Measurements from ENCODE around the gene KRTAP13-2.

GRCh38 chr21:30337276-30337744 lies 34.8 kb downstream of the KRTAP13-2 start, which contains the start of gene KRTAP27-1:
- TF ChIP-seq POLR2A (IDR thresholded peaks at IDR 0.05), result no peak
- TF ChIP-seq, protein P1, sequence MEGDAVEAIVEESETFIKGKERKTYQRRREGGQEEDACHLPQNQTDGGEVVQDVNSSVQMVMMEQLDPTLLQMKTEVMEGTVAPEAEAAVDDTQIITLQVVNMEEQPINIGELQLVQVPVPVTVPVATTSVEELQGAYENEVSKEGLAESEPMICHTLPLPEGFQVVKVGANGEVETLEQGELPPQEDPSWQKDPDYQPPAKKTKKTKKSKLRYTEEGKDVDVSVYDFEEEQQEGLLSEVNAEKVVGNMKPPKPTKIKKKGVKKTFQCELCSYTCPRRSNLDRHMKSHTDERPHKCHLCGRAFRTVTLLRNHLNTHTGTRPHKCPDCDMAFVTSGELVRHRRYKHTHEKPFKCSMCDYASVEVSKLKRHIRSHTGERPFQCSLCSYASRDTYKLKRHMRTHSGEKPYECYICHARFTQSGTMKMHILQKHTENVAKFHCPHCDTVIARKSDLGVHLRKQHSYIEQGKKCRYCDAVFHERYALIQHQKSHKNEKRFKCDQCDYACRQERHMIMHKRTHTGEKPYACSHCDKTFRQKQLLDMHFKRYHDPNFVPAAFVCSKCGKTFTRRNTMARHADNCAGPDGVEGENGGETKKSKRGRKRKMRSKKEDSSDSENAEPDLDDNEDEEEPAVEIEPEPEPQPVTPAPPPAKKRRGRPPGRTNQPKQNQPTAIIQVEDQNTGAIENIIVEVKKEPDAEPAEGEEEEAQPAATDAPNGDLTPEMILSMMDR (IDR thresholded peaks at IDR 0.05), result no peak

Measured in right lobe of liver (tissue), 4 donors.